Calu3 (cell line): ENCODE measurements around the gene MAP7D3. TPM values are rescaled to one million over a fixed set of nuclear protein-coding genes. Genes with fewer than 3 reads are reported as not detected.

Experiments used
- BruUV-seq: library from RNA; stranded (reverse); fragments of 400-500 nt; replicated peaks from 2 replicates; lab custom pipeline; 2021; lab: Mats Ljungman, UMichigan
- CTCF ChIA-PET: fragments of 300-600 bp; sonication (Branson Sonifier 250); formaldehyde crosslinking; loops from one replicate; lab custom pipeline; 2022; ENCODE audit warnings: antibody characterized with exemption; lab: Charles Lee
- DNase-seq: peaks from one replicate; pipeline ENCODE4 v3.0.0; 2022
- H3K27ac Mint-ChIP-seq: one replicate; pipeline ENCODE4 v1.8.0; 2022; ENCODE audit warnings: mixed read lengths; ENCODE audit not compliant: unreplicated experiment
- H3K27me3 Mint-ChIP-seq: one replicate; pipeline ENCODE4 v1.8.0; 2022; ENCODE audit warnings: mixed read lengths; ENCODE audit not compliant: unreplicated experiment
- H3K36me3 Mint-ChIP-seq: one replicate; pipeline ENCODE4 v1.8.0; 2022; ENCODE audit warnings: mild to moderate bottlenecking, moderate library complexity, mixed read lengths; ENCODE audit not compliant: insufficient read depth, unreplicated experiment
- H3K4me1 Mint-ChIP-seq: one replicate; pipeline ENCODE4 v1.8.0; 2022; ENCODE audit warnings: mild to moderate bottlenecking, low read depth, mixed read lengths; ENCODE audit not compliant: unreplicated experiment
- H3K4me3 Mint-ChIP-seq: one replicate; pipeline ENCODE4 v1.8.0; 2022; ENCODE audit warnings: mild to moderate bottlenecking, low read depth, moderate library complexity, mixed read lengths; ENCODE audit not compliant: unreplicated experiment
- H3K9me3 Mint-ChIP-seq: one replicate; pipeline ENCODE4 v1.8.0; 2022; ENCODE audit warnings: low read depth, mixed read lengths; ENCODE audit not compliant: unreplicated experiment
- CTCF ChIP-seq: fragments of 200-600 bp; IDR thresholded peaks from one replicate; pipeline ENCODE4 v1.8.0; 2022; ENCODE audit warnings: antibody characterized with exemption; ENCODE audit not compliant: unreplicated experiment
- intact Hi-C: fragments of 100-400 bp; cut with micrococcal nuclease; formaldehyde crosslinking; loops from one replicate; pipeline ENCODE4 v1.10.0; 2022; ENCODE audit not compliant: unreplicated experiment
- total RNA-seq: library from RNA; stranded (reverse); gene quantifications from 2 replicates; pipeline ENCODE4 v1.2.3, GENCODE V29; 2022

The MAP7D3 gene
- total RNA-seq, 1 experiment from 2014 or later: 8.0 TPM

DNA sequence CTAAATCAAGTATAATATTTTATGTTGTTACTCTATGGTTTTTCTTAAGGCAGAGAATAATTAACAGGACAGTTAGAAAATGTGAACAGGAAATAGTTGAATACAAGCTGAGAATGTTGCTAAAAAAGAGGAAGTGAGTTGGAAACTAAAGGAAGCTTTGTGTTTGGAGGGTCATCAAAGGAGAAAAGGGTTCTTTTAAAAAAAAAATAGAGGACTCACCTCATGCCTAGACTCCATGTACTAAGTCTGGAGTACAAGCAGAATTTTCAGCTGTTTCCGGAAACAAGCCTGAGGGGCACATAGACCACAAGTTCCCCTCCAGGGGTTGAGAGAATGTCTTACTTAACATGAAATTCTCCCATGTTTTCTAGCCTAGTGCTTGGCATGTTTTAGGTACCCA is 20.1 kb upstream of the MAP7D3 start:
- no peak for TF ChIP-seq CTCF
- Mint-ChIP-seq H3K27me3 (no peaks in the 10 kb centered on the region), H3K36me3 (no peaks in the 10 kb centered on the region), H3K4me1 (no peaks in the 10 kb centered on the region), H3K4me3 (no peak overlapping the region), H3K27ac (no peak overlapping the region), H3K9me3 (no peaks in the 10 kb centered on the region)
- CTCF ChIA-PET: interaction anchor here (1.2 kb wide), 1 partner anchor 243 kb away, joined by 6 read pairs; no protein-coding TSS in a partner anchor
- intact Hi-C loops: no loop called here
- DNase-seq: no peak
- BruUV-seq: no TSS peak

DNA sequence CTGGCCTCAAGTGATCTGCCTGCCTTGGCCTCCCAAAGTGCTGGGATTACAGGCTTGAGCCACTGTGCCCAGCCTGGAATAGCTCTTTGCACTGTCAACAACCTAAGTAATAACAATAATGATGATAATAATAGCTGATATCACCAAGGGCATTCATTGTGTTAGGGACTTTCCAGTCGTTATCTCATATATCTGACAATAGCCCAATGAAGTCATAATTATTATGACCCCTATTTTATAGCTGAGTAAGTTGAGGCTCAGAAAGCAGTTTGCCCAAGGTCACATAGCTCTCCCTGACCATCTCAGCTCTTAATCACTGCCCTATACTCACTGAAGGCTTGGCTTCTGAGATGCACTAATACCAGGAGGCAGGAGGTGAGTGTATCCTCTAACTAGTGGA is 18.7 kb upstream of the MAP7D3 start:
- Mint-ChIP-seq H3K27ac (no peak overlapping the region), H3K36me3 (no peaks in the 10 kb centered on the region), H3K9me3 (no peaks in the 10 kb centered on the region), H3K4me1 (no peaks in the 10 kb centered on the region), H3K27me3 (no peaks in the 10 kb centered on the region), H3K4me3 (no peak overlapping the region)
- no peak for DNase-seq
- CTCF ChIA-PET: no interaction called here
- intact Hi-C loops: loop anchor here (10.0 kb wide), 1 partner anchor 425 kb away; no protein-coding TSS in a partner anchor
- BruUV-seq: no TSS peak
- no peak for TF ChIP-seq CTCF

GRCh38 chrX:136268051-136269048 is 17.1 kb upstream of the MAP7D3 start:
- CTCF ChIA-PET: interaction anchor here (0.8 to 2.2 kb wide), 2 partner anchors 13 to 240 kb away, joined by 3 to 10 read pairs; no protein-coding TSS in a partner anchor
- Mint-ChIP-seq H3K9me3 (no peaks in the 10 kb centered on the region), H3K36me3 (no peaks in the 10 kb centered on the region), H3K27me3 (no peaks in the 10 kb centered on the region), H3K4me1 (no peaks in the 10 kb centered on the region), H3K27ac (no peak overlapping the region), H3K4me3 (no peak overlapping the region)
- TF ChIP-seq CTCF: peak; percentile 39
- BruUV-seq: no TSS peak
- DNase-seq: peak; percentile 43
- intact Hi-C loops: loop anchor here (1.0 to 10.0 kb wide), 3 partner anchors 102 to 426 kb away; no protein-coding TSS in a partner anchor

DNA sequence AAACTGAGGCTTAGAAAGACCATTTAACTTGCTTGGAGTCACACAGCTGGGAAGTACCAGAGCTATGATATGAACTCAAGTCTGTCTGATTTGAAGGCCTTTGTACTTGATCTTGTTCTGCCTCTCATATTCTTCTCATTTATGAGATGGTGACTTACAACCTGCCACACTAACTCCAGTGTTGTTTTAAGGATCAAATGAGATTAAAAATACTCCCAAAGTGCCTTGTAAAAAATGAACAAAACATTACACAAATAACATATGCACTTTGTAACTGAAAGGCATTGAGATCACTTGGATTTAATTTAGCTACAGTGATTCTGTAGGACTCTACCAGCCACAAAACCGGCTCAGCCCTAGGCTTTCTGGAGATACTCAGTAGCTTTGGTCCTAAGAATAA is 15.6 kb upstream of the MAP7D3 start:
- no peaks in the 10 kb centered on the region for H3K4me1 Mint-ChIP-seq
- no peak overlapping the region for H3K27ac Mint-ChIP-seq
- DNase-seq: no peak
- BruUV-seq: no TSS peak
- H3K4me3 Mint-ChIP-seq: no peak overlapping the region
- no peaks in the 10 kb centered on the region for H3K9me3 Mint-ChIP-seq
- no peaks in the 10 kb centered on the region for H3K27me3 Mint-ChIP-seq
- no peaks in the 10 kb centered on the region for H3K36me3 Mint-ChIP-seq
- intact Hi-C loops: loop anchor here (10.0 kb wide), 1 partner anchor 428 kb away; no protein-coding TSS in a partner anchor
- CTCF ChIA-PET: interaction anchor here (2.2 kb wide), 1 partner anchor 239 kb away, joined by 10 read pairs; no protein-coding TSS in a partner anchor
- TF ChIP-seq CTCF: no peak
